Measurements from ENCODE around the gene LRRC74B.

LRRC74B gene

GRCh38 chr22:21009638-21010425, 35.9 kb upstream of the LRRC74B start:
- TF ChIP-seq CTCF (IDR thresholded peaks at IDR 0.05; ENCODE audit: control insufficient read depth, extremely low read depth, insufficient read depth): no peak
- no peak overlapping the region for H3K4me3 ChIP-seq (ENCODE audit: low read depth, low read length)
- peak; percentile 41 for DNase-seq (ENCODE audit: low read depth)

- no peak for DNase-seq (ENCODE audit: low read depth)
- H3K4me3 ChIP-seq (ENCODE audit: low read depth, low read length): no peak overlapping the region
- TF ChIP-seq CTCF (IDR thresholded peaks at IDR 0.05; ENCODE audit: control insufficient read depth, extremely low read depth, insufficient read depth): no peak
Observed at GRCh38 chr22:21010426-21011113, 35.2 kb upstream of the LRRC74B start.

GRCh38 chr22:21012446-21013407, 33.0 kb upstream of the LRRC74B start:
- H3K4me3 ChIP-seq (ENCODE audit: low read depth, low read length): no peak overlapping the region
- DNase-seq (ENCODE audit: low read depth): no peak
- no peak for TF ChIP-seq CTCF (IDR thresholded peaks at IDR 0.05; ENCODE audit: control insufficient read depth, extremely low read depth, insufficient read depth)

GRCh38 chr22:21013657-21014201, 32.0 kb upstream of the LRRC74B start:
- H3K4me3 ChIP-seq (ENCODE audit: low read depth, low read length): peak overlapping the region; percentile 4; the same call in 1 of the 2 replicates
- TF ChIP-seq CTCF (IDR thresholded peaks at IDR 0.05; ENCODE audit: control insufficient read depth, extremely low read depth, insufficient read depth): no peak
- DNase-seq (ENCODE audit: low read depth): no peak

GRCh38 chr22:21014202-21014725, 31.5 kb upstream of the LRRC74B start:
- H3K4me3 ChIP-seq (ENCODE audit: low read depth, low read length): peak overlapping the region; percentile 4; the same call in 1 of the 2 replicates
- DNase-seq (ENCODE audit: low read depth): no peak
- no peak for TF ChIP-seq CTCF (IDR thresholded peaks at IDR 0.05; ENCODE audit: control insufficient read depth, extremely low read depth, insufficient read depth)

Data from LNCaP clone FGC (cell line).